HuH-7.5 (cell line): ENCODE data around the gene OSTC.

Experiments
- DNase-seq: peaks from one replicate; pipeline ENCODE4 v3.0.0; 2011; ENCODE audit warnings: low spot score

Gene OSTC

DNA sequence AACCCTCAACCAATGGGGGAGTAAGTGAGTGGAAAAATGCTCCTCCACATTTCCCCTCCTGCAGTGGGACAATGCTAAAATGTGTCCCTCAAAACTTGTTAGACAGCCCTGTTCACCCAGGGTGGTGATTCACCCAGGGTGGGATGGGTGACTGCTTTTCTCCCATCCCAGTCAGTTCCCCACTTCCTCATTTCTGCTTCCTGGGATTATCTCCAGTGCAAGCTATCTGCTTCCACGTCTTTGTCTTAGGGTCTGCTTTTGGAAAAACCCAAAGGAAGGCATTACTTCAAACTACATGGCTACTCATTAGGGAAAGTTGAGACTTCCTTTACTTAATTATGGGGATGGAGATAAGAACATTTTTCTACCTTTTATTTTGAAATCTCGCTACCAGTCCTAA is 67.0 kb downstream of the OSTC start:
- no peak for DNase-seq
